ENCODE results near the gene TNFSF11.

Gene TNFSF11

DNA sequence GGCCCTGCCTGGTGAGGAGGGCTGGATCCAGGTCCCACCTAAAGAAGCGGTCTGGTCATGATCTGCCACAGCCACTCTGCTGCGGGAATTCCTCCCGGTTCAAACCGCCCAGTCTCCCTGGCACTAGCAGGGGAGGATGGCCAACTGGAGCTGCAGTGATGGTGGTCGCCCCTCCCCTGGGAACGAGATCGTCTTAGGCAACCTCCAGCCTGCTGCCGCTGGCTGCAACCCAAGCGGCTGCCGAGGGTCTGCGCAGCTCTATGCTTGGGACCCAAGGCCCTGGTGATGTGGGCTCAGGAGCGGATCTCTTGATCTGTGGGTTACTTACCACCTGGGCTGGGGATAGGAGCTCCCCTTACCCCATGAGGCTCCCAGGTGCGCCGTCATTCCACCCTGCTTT lies 69.1 kb downstream of the TNFSF11 start:
- DNase-seq (ENCODE audit: low read depth in 2 of 2): no peak
- no peak overlapping the region for H3K4me3 ChIP-seq (replicated peaks in 1 of 2; ENCODE audit: low read depth in 2 of 2, low read length in 2 of 2)
- TF ChIP-seq CTCF (IDR thresholded peaks at IDR 0.05; ENCODE audit: low read depth, low read length): no peak

- no peak for DNase-seq (ENCODE audit: low read depth in 2 of 2)
- TF ChIP-seq CTCF (IDR thresholded peaks at IDR 0.05; ENCODE audit: low read depth, low read length): no peak
Measured at GRCh38 chr13:42644841-42645240, 70.9 kb downstream of the TNFSF11 start.

DNA sequence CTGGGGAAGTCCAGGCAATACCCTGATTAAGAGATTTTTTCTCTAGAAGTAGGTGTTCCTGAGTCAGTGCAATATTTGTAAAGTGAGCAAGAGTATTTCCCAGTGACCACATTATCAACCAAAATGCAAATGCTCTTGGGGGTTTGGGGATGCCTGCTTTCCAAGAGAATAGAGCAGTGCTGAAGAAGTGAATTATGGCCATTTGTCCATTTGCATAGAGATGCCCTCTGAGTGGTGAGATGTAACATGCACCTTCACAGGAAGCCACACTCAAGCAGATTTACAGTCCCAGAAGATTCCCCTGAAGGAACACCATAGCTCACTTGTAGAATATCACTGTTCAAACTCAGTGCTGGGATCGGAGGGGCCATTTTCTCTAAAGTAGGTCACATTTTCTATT lies 71.8 kb downstream of the TNFSF11 start:
- no peak overlapping the region for H3K4me3 ChIP-seq (replicated peaks in 1 of 2; ENCODE audit: low read depth in 2 of 2, low read length in 2 of 2)
- no peak for DNase-seq (ENCODE audit: low read depth in 2 of 2)
- TF ChIP-seq CTCF (IDR thresholded peaks at IDR 0.05; ENCODE audit: low read depth, low read length): no peak

More at GRCh38 chr13:42644841-42645240, 70.9 kb downstream of the TNFSF11 start:
- no peak overlapping the region for H3K4me3 ChIP-seq (replicated peaks in 1 of 2; ENCODE audit: low read depth in 2 of 2, low read length in 2 of 2)

DNA sequence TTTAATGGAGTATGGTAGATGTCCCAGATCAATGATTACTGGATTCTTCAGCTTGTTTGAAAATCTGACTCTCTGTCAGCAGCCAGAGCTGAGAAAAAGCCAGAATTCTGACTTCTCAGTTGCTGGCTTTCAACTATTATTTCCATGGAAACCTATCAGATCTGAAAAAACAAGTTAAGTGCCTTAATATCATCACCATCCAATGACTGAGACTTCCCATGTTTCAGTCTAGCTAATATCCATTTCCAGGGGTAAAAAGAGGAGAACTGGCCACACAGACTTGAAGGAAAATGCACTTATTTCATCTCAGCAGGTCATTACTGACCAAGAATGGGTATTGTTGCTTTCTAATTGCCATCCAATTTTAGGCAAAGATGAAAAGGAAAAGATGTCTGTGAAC lies 75.2 kb downstream of the TNFSF11 start:
- DNase-seq (ENCODE audit: low read depth in 2 of 2): no peak
- no peak for TF ChIP-seq CTCF (IDR thresholded peaks at IDR 0.05; ENCODE audit: low read depth, low read length)
- H3K4me3 ChIP-seq (replicated peaks in 1 of 2; ENCODE audit: low read depth in 2 of 2, low read length in 2 of 2): no peak overlapping the region

GRCh38 chr13:42649831-42650230 lies 75.9 kb downstream of the TNFSF11 start:
- DNase-seq (ENCODE audit: low read depth in 2 of 2): no peak
- H3K4me3 ChIP-seq (replicated peaks in 1 of 2; ENCODE audit: low read depth in 2 of 2, low read length in 2 of 2): no peak overlapping the region
- TF ChIP-seq CTCF (IDR thresholded peaks at IDR 0.05; ENCODE audit: low read depth, low read length): no peak

DNA sequence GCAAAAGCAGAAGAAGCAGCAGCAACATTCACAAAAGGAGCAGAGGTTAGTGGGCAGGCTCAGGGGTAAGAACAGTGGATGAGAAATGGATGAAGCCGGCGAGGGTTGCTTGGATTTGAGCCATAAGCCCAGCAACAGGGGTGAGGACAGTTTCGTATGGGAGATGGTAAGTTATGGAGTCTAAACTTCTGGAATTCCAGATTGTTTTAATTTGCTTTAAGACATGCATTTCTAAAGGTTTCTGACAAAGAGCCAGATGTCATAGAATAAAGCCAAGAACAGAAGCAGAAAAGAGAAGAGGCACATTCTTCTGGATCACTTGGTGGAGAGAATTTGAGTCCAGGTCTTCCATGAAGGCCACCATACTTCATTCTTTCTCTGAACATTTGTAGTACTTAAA lies 76.6 kb downstream of the TNFSF11 start:
- peak in 1 of 2 donors; percentile 25 for DNase-seq (ENCODE audit: low read depth in 2 of 2)
- no peak for TF ChIP-seq CTCF (IDR thresholded peaks at IDR 0.05; ENCODE audit: low read depth, low read length)
- no peak overlapping the region for H3K4me3 ChIP-seq (replicated peaks in 1 of 2; ENCODE audit: low read depth in 2 of 2, low read length in 2 of 2)

DNA sequence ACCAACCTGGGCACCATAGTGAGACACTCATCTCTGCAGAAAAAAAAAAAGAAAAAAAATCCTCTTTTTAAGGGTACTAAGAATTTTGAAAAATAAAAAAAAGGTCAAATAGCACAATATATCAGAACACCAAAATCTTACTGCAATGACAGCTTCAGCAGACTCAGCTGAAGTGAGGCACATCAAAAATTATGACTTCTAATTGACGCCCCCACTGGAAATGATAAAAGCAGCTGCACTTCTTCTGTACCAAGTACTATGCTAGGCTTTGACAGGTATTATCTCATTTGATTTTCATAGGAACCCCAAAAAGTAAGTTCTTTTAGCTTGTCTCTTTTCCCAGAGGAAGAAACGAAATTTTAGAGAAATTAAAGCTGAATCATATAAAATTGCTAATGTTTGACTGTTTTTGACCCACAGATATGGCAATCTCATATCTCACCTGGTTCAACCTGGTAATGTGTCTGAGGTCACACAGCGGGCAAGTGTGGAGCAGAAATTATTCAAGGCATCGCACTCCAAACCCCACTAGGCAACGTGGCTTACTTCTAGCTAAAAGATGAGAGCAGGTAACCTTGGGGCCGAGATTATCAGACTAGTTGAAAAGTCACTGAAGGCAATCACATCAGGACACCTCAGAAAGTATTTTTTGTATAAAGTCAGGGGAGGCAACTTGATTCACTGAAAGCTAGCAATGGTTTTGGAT lies 78.1 kb downstream of the TNFSF11 start:
- DNase-seq (ENCODE audit: low read depth in 2 of 2): no peak
- no peak for TF ChIP-seq CTCF (IDR thresholded peaks at IDR 0.05; ENCODE audit: low read depth, low read length)
- H3K4me3 ChIP-seq (replicated peaks in 1 of 2; ENCODE audit: low read depth in 2 of 2, low read length in 2 of 2): no peak overlapping the region

Data from cardiac fibroblast (primary cell).